Raji (cell line): ENCODE data around the gene VPS72.
A peak's percentile ranks its signal among the peaks of the same experiment; 100 is the strongest.

Experiments
- POLR2A ChIP-seq: IDR thresholded peaks from 2 replicates; pipeline ENCODE4 v1.6.1; 2011; ENCODE audit warnings: low read depth, low read length, control low read depth; ENCODE audit not compliant: insufficient read depth

Gene VPS72

DNA sequence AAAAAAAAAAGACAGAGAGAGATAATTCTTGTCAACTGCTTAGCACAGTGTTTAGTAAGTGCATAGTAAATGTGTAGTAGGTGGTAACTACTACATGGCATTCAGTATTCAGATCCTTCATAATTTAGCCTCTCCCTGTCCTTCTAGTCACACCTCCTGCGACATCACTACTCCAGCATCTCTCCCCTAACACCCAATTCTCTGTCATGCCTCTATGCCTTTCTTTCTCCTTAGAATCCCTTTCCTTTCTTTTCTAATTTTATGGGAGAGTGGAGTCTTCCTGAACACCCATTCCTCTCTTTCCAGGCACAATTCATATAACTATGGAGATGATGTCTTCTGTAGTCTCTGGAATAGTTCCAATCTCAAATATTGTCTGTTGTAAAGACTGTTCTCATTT, 3.9 kb upstream of the VPS72 start:
- TF ChIP-seq POLR2A: no peak

- TF ChIP-seq POLR2A: no peak
These were observed 3.3 kb upstream of the VPS72 start for GRCh38 chr1:151193304-151193703.

GRCh38 chr1:151192047-151192446, 2.0 kb upstream of the VPS72 start:
- no peak for TF ChIP-seq POLR2A

GRCh38 chr1:151187205-151187604, 2.8 kb downstream of the VPS72 start:
- no peak for TF ChIP-seq POLR2A

DNA sequence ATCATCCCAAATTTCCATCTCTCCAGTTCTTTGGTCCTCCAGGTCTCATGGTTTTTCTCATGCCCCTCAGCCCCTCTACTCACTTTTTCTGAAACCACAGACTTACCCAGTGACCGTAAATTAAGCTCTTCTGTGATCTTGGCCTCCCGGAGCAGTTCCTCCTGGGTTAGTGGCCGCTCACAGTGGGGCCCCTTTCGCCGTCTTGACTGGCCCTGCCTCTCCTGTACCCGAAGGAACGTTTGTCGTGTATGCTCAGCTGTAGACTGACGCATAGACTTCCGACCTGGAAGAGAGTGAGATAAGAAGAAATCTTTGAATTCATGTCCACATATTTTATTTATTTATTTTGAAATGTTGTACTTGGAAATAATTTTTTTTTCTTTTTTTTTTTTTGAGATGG, 5.8 kb downstream of the VPS72 start:
- no peak for TF ChIP-seq POLR2A

DNA sequence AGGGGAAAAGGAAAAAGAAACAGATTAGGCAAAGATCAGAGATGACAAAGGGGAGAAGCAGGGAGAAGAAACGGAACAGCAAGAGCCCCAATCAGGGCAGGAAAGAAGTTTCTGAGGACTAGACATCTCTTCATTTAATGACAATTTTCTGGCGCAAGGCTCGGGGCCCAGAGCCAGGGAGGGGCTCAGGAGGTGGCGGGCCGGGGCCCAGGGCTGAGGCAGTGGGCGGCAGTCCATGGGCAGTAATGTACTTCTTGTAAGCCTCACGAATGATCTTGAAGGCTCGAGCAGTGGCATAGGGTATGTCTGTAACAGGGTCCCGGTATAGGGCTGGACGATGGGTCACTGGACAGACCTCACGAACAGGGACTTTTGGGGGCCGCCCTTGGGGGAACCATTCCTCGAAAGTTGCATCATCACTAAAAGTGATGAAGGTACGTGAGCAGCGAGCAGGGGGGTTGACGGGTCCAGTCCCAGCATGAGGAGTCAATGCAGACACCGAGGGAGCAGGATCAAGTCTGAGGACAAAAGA, 13.4 kb downstream of the VPS72 start:
- no peak for TF ChIP-seq POLR2A

DNA sequence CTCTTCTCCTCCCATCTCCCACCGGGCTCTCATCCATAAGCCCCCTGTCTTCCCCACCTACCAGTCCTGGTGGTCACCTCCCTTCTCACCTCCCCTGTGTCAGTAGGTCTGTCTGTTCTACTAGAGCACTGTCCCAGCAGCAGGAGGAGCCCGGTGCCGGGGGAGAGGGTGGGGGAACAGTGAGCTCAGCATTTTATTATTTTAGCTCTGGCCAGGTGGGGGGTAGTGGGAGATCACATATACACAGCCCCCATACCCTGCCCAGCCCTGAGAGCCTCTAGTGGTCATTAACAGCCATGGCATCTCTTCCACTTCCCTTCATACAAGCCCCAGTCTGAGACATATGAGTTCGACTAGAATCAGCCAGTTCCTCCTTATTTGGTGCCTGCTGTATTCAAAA, 14.1 kb downstream of the VPS72 start, which contains the start of gene TMOD4:
TSS of gene TMOD4 (minus strand) at position 119 of the 400 bp plus-strand sequence. CDS start 1,106 bp downstream, outside the sequence.
- TF ChIP-seq POLR2A: no peak

- TF ChIP-seq POLR2A: no peak
These were observed 14.8 kb downstream of the VPS72 start for GRCh38 chr1:151175041-151175741.

DNA sequence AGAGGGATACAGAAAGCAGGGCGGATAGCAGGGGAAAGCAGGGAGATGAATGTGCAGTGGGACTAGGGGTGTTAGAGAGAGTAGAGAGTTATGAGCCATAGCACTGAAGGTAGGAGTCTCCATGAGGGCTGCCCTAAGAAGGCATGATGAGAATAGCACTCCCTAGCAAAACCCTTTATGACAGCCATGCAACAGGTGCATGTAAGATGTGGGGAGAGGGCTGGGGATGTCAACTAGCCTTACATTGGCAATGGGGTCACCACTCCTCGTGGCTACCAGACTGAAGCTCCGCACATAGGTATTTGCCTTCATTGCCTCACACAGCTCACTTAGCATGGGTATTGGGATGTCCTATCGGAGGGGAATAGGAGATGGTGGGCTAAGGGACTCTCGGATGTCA, 18.8 kb downstream of the VPS72 start:
- TF ChIP-seq POLR2A: no peak

DNA sequence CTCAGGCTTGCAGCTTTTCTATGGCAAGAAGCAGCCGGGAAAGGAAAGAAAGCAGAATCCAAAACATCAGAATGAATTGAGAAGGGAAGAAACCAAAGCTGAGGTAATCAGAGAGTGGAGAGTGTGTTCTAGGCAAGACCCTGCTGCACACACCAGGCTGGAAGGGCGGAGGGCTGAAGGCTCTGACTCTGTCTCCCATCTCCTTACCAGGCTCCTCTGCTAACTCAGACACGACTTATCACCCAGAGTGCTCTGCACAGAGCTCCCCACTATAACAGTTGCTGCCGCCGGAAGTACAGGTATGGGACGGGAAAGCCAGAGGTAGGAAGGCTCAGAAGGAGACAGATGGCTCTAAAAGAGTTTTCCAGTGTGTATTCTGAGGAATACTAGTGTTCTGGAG, 22.9 kb downstream of the VPS72 start:
- TF ChIP-seq POLR2A: no peak

- TF ChIP-seq POLR2A: no peak
These were observed 23.5 kb downstream of the VPS72 start for GRCh38 chr1:151166505-151166956.

DNA sequence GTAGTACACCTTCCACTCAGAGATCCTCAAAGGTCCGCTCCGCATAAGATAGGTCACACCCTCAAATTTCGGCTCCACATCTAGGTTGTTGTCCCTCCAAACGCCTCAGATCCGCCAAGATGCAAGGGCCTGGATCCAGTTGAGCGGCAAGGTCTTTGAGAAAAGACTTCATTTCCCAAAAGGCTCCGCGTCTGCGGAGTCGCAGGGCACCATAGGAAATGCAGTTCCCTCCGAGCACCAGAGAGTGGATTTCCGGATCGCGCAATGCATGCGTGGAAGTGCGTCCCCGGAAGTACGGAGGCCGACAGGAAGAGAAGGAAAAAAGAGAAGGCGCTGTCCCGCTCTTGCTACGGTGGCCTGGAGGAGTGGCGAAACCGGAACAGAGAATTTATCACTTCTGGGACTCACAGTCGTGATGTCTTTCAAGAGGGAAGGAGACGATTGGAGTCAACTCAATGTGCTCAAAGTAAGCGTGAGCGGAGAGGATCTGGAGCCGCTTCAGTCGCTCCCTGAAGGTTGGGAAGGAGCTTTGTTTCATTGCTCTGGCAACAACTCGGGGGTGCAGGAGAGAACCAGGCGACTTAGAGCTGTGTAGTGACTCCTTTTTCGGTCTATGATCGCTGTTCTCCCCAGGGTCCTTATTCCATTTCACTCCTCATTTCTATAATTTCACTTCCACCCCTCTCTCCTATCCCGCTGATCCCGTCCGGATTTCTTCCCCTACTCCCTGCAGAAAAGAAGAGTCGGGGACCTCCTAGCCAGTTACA, 24.1 kb downstream of the VPS72 start, which contains the start of the genes LYSMD1 and SCNM1:
TSS of gene LYSMD1 (minus strand) at position 165 of the 767 bp plus-strand sequence. CDS start 644 bp downstream, outside the sequence.
TSS of gene SCNM1 (plus strand) at position 407 of the 767 bp plus-strand sequence. CDS start at position 416, 9 bp downstream.
- TF ChIP-seq POLR2A: peak; percentile 86

DNA sequence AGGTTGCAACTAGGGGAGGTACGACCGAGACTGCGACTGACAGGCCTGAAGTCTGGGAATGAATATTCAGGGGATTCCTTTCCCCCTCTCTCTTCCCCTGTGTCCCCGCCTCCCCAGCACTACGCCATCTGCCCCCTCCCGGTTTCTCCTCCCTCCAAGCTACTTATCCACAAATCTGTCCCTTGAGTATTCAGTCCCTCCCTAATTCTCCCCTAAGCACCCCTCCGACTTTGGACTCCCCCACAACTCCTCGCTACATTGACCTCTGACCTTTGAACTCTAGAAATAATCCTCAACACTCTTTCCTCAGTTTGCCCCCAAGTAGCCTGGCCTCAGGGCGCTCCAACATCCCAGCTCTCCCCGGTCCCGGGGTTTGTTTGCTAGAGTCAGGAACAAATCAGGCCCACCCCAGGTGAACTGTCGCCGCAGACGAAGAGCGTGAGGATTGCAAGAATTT, 24.7 kb downstream of the VPS72 start:
- no peak for TF ChIP-seq POLR2A

DNA sequence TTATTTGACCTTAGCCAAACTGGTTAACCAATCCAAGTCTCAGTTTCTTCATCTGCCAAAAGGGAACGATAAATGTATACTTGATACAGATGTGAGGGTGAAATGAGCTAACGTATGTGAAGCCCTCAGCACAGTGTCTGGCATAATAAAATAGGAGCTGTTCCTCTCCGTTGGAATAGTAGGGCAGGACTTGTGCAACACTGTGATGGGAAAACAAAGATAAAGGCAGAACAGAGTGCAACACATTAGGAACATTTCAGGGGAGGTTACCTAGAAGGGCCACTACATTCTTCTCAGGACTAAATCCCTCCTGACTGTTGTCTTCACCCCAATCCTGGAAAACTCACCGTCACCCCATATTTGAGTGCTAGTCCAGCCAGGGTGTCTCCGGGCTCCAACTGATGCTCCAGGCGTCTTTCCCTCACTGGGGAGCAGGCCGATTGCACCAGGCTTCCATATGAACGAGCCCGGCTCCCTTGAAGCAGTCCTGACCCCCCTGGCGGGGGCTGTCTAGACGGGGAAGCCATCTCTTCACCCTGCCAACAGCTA, 25.2 kb downstream of the VPS72 start:
- TF ChIP-seq POLR2A: no peak

DNA sequence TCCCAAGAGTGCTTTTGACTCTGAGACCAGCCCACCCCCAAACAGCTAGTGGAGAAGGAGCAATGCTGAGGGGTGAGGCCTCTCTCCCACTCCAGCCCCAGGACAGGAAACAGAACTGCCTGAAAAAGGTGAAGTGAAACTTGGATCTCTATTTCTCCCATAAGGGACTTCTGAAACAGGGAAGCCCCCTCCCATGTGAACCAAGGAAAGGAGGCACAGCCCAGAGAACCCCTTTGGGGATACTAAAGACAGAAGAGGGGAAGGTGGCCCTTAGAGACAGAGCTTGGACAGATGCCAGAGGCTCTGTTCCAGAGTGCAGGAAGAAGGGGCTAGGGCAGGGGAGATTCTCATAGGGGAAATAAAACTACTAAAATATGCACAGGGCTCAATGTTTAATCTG, 30.6 kb downstream of the VPS72 start:
- no peak for TF ChIP-seq POLR2A
